OCI-LY7 (cell line): ENCODE measurements around the gene SH3YL1. TPM values are rescaled to one million over a fixed set of nuclear protein-coding genes. Genes with fewer than 3 reads are reported as not detected.

Experiments
- BruUV-seq: library from RNA; stranded (reverse); fragments of 400-500 nt; replicated peaks from 2 replicates; lab custom pipeline; 2021; lab: Mats Ljungman, UMichigan
- CTCF ChIA-PET: fragments of 300-600 bp; sonication (Branson Sonifier 250); formaldehyde crosslinking; loops from one replicate; lab custom pipeline; 2022; ENCODE audit warnings: antibody characterized with exemption; ENCODE audit not compliant: unreplicated experiment; lab: Charles Lee
- POLR2A ChIA-PET: fragments of 300-600 bp; sonication (Branson Sonifier 250); formaldehyde crosslinking; loops from one replicate; lab custom pipeline; 2022; ENCODE audit warnings: antibody characterized with exemption; lab: Charles Lee
- DNase-seq: peaks from one replicate; pipeline ENCODE4 v3.0.0-alpha.2; 2015; ENCODE audit warnings: low spot score
- H2AFZ ChIP-seq: fragments of 200-600 bp; sonication (generic), shearing (Covaris generic); 2 replicates; pipeline ENCODE4 v1.6.1; 2014; ENCODE audit warnings: mild to moderate bottlenecking, antibody characterized with exemption, low read length, moderate library complexity
- H3K27ac ChIP-seq: fragments of 200-600 bp; sonication (generic); 2 replicates; pipeline ENCODE4 v1.5.1; 2014; ENCODE audit warnings: mixed run types, low read depth, mild to moderate bottlenecking, moderate library complexity, low read length, inconsistent platforms; ENCODE audit not compliant: poor library complexity, severe bottlenecking
- H3K36me3 ChIP-seq: fragments of 200-600 bp; sonication (generic); 2 replicates; pipeline ENCODE4 v1.6.1; 2014; ENCODE audit warnings: mild to moderate bottlenecking, antibody characterized with exemption, low read length, moderate library complexity, mixed read lengths; ENCODE audit not compliant: insufficient read depth
- H3K4me1 ChIP-seq: fragments of 200-600 bp; sonication (generic); 2 replicates; pipeline ENCODE4 v1.5.1; 2014; ENCODE audit warnings: mild to moderate bottlenecking, low read length; ENCODE audit not compliant: insufficient read depth, poor library complexity, severe bottlenecking
- H3K4me2 ChIP-seq: fragments of 200-600 bp; sonication (generic); 2 replicates; pipeline ENCODE4 v1.6.1; 2014; ENCODE audit warnings: mild to moderate bottlenecking, low read length
- H3K4me3 ChIP-seq: fragments of 200-600 bp; sonication (generic); 2 replicates; pipeline ENCODE4 v1.5.1; 2014; ENCODE audit warnings: mild to moderate bottlenecking, low read depth, low read length; ENCODE audit not compliant: poor library complexity, severe bottlenecking
- H3K79me2 ChIP-seq: fragments of 200-600 bp; sonication (generic); 2 replicates; pipeline ENCODE4 v1.6.1; 2016; ENCODE audit warnings: low read depth, mild to moderate bottlenecking, low read length, moderate library complexity, mixed read lengths; ENCODE audit not compliant: insufficient read depth
- H3K9me2 ChIP-seq: fragments of 200-600 bp; sonication (generic); 2 replicates; pipeline ENCODE4 v1.6.1; 2016; ENCODE audit warnings: mild to moderate bottlenecking, low read length, mixed read lengths; ENCODE audit not compliant: insufficient read depth
- H3K9me3 ChIP-seq: fragments of 200-600 bp; sonication (generic); 2 replicates; pipeline ENCODE4 v1.6.1; 2014; ENCODE audit warnings: mild to moderate bottlenecking, mixed run types, low read length, mixed read lengths
- H4K20me1 ChIP-seq: fragments of 200-600 bp; sonication (generic); 2 replicates; pipeline ENCODE4 v1.6.1; 2014; ENCODE audit warnings: mild to moderate bottlenecking, antibody characterized with exemption, low read length, moderate library complexity, mixed read lengths; ENCODE audit not compliant: insufficient read depth
- CTCF ChIP-seq: fragments of 200-600 bp; sonication (generic); conservative IDR thresholded peaks from 2 replicates; pipeline ENCODE4 v1.5.1; 2014; ENCODE audit warnings: mild to moderate bottlenecking, antibody characterized with exemption, low read length, moderate library complexity, mixed read lengths
- EZH2phosphoT487 ChIP-seq: fragments of 200-600 bp; sonication (generic); IDR thresholded peaks from 2 replicates; pipeline ENCODE4 v1.6.1; 2018; ENCODE audit warnings: low read depth, borderline replicate concordance, mild to moderate bottlenecking, mixed run types, antibody characterized with exemption, low read length, moderate library complexity, mixed read lengths
- intact Hi-C: fragments of 100-400 bp; cut with micrococcal nuclease; formaldehyde crosslinking; loops from one replicate; pipeline ENCODE4 v1.10.0; 2022; ENCODE audit not compliant: unreplicated experiment
- total RNA-seq, 2 experiments: library from RNA; depleted of rRNA in 1 of 2; stranded (reverse); fragments of >200 nt in 1 of 2; shearing (Covaris generic) in 1 of 2; gene quantifications; 2 replicates each; pipeline ENCODE4 v1.2.3, GENCODE V29; 2014 to 2022

Gene SH3YL1
- total RNA-seq, 2 experiments from 2014 or later, result 21.3 to 30.9 TPM

GRCh38 chr2:264493-265468, 949 bp upstream of the SH3YL1 start, which contains the start of gene ACP1:
Gene ACP1, plus strand, starts transcription at chr2:264947. Its CDS starts 18 bp downstream, at chr2:264965.
- H3K4me2 ChIP-seq, result peak within 1 kb of the TSS; percentile 81
- H3K4me1 ChIP-seq, result peaks cover 53% of the 10 kb centered on the region
- H3K79me2 ChIP-seq, result peaks cover 49% of the 10 kb centered on the region
- peak within 1 kb of the TSS; percentile 89 for H2AFZ ChIP-seq
- peaks cover 29% of the 10 kb centered on the region for H3K36me3 ChIP-seq
- intact Hi-C loops, result loop anchor here (1.0 to 10.0 kb wide), 2 partner anchors 170 to 412 kb away; no protein-coding TSS in a partner anchor
- TF ChIP-seq CTCF (no peak), EZH2phosphoT487 (no peak)
- peak within 1 kb of the TSS; percentile 89 for H3K4me3 ChIP-seq
- DNase-seq, result peak; percentile 96
- ChIA-PET POLR2A (interaction anchor here (1.4 kb wide), 1 partner anchor 11 kb away, joined by 6 read pairs; no protein-coding TSS in a partner anchor), CTCF (no interaction called here)
- BruUV-seq, result no TSS peak
- no peaks in the 10 kb centered on the region for H3K9me3 ChIP-seq
- peaks cover 47% of the 10 kb centered on the region for H4K20me1 ChIP-seq
- H3K9me2 ChIP-seq, result no peaks in the 10 kb centered on the region
- H3K27ac ChIP-seq, result peak within 1 kb of the TSS; percentile 59

- no TSS peak for BruUV-seq
- intact Hi-C loops, result loop anchor here (10.0 kb wide), 1 partner anchor 172 kb away; no protein-coding TSS in a partner anchor
- peaks cover 33% of the 10 kb centered on the region for H3K79me2 ChIP-seq
These were observed 652 bp downstream of the SH3YL1 start for GRCh38 chr2:263022-263738.

More at GRCh38 chr2:263022-263738, 652 bp downstream of the SH3YL1 start:
- ChIA-PET POLR2A (no interaction called here), CTCF (no interaction called here)
- Histone ChIP-seq H3K4me2 (peak overlapping the region; percentile 80; the same call in 1 of the 2 replicates), H4K20me1 (peaks cover 31% of the 10 kb centered on the region), H3K9me2 (no peaks in the 10 kb centered on the region), H3K36me3 (peaks cover 17% of the 10 kb centered on the region), H3K27ac (no peak overlapping the region), H3K9me3 (peaks cover 4% of the 10 kb centered on the region; the same call in 1 of the 2 replicates), H2AFZ (no peak overlapping the region), H3K4me3 (peak overlapping the region; percentile 89), H3K4me1 (peaks cover 38% of the 10 kb centered on the region)
- TF ChIP-seq EZH2phosphoT487 (no peak), CTCF (no peak)
- DNase-seq, result no peak
